ENCODE data around the gene RNF220.

Gene RNF220

DNA sequence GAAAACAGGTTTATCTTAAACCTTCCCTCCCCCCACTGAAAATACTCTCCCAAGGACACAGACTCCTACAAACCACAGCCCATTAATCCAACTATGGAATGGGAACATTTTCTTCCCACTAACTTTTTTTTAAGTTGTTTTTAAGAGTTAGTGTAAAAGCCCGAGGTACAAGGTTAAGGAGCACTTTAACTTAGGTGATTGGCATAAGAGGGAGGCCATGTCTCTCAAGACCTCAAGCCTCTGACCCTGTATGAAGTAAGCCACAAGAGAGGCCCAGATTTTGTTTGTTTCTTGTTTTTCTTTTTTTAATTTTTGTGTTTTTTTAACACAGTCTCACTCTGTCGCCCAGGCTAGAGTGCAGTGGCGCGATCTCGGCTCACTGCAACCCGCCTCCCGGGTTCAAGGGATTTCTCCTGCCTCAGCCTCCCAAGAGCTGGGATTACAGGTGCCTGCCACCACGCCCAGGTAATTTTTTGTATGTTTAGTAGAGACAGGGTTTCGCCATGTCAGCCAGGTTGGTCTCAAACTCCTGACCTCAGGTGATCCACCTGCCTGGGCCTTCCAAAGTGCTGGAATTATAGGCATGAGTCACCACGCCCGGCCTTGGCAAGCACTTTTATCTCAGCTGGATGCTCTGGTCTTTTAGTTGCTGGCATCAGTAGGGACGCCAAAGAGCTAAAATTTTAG is 283.8 kb downstream of the RNF220 start:
- ATAC-seq = no peak
- TF ChIP-seq PATZ1 (CRISPR knock-in tag; IDR thresholded peaks at IDR 0.05; ENCODE audit: borderline replicate concordance) (no peak), RARB (CRISPR knock-in tag; IDR thresholded peaks at IDR 0.05) (no peak), ARNTL (CRISPR knock-in tag; IDR thresholded peaks at IDR 0.05; ENCODE audit: borderline replicate concordance, low read depth) (no peak), BACH2 (CRISPR knock-in tag; IDR thresholded peaks at IDR 0.05; ENCODE audit: borderline replicate concordance) (no peak), PPARA (CRISPR knock-in tag; IDR thresholded peaks at IDR 0.05; ENCODE audit: borderline replicate concordance) (no peak), ZC3H10 (CRISPR knock-in tag; IDR thresholded peaks at IDR 0.05) (no peak), OSR1 (CRISPR knock-in tag; IDR thresholded peaks at IDR 0.05) (no peak), ZNF8 (CRISPR knock-in tag; IDR thresholded peaks at IDR 0.05) (no peak), ZNF70 (CRISPR knock-in tag; IDR thresholded peaks at IDR 0.05) (no peak), ESRRG (CRISPR knock-in tag; IDR thresholded peaks at IDR 0.05) (no peak), ZFP3 (CRISPR knock-in tag; IDR thresholded peaks at IDR 0.05) (no peak), TOX (CRISPR knock-in tag; IDR thresholded peaks at IDR 0.05; ENCODE audit: borderline replicate concordance) (no peak), CSDC2 (CRISPR knock-in tag; IDR thresholded peaks at IDR 0.05) (no peak), TCF4 (CRISPR knock-in tag; IDR thresholded peaks at IDR 0.05; ENCODE audit: borderline replicate concordance) (no peak), GLIS3 (CRISPR knock-in tag; IDR thresholded peaks at IDR 0.05) (no peak)
- TF ChIP-seq, protein P1, sequence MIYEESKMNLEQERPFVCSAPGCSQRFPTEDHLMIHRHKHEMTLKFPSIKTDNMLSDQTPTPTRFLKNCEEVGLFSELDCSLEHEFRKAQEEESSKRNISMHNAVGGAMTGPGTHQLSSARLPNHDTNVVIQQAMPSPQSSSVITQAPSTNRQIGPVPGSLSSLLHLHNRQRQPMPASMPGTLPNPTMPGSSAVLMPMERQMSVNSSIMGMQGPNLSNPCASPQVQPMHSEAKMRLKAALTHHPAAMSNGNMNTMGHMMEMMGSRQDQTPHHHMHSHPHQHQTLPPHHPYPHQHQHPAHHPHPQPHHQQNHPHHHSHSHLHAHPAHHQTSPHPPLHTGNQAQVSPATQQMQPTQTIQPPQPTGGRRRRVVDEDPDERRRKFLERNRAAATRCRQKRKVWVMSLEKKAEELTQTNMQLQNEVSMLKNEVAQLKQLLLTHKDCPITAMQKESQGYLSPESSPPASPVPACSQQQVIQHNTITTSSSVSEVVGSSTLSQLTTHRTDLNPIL (CRISPR knock-in tag; IDR thresholded peaks at IDR 0.05; ENCODE audit: low read depth) = no peak

- ATAC-seq = no peak
- TF ChIP-seq ISL1 (CRISPR knock-in tag; IDR thresholded peaks at IDR 0.05) = no peak
- no peak for TF ChIP-seq TOX (CRISPR knock-in tag; IDR thresholded peaks at IDR 0.05; ENCODE audit: borderline replicate concordance)
- no peak for TF ChIP-seq PPARA (CRISPR knock-in tag; IDR thresholded peaks at IDR 0.05; ENCODE audit: borderline replicate concordance)
- TF ChIP-seq ESRRG (CRISPR knock-in tag; IDR thresholded peaks at IDR 0.05) = no peak
These were observed 284.4 kb downstream of the RNF220 start for GRCh38 chr1:44689447-44689765.

GRCh38 chr1:44693159-44693558 is 288.1 kb downstream of the RNF220 start:
- no peak for ATAC-seq
- TF ChIP-seq ZC3H10 (CRISPR knock-in tag; IDR thresholded peaks at IDR 0.05) (no peak), CSDC2 (CRISPR knock-in tag; IDR thresholded peaks at IDR 0.05) (no peak), ZNF565 (CRISPR knock-in tag; conservative IDR thresholded peaks at IDR 0.05; ENCODE audit: low read depth) (no peak), CSRNP3 (CRISPR knock-in tag; IDR thresholded peaks at IDR 0.05) (no peak), POU6F1 (CRISPR knock-in tag; IDR thresholded peaks at IDR 0.05; ENCODE audit: borderline replicate concordance, low read depth) (no peak), ZNF8 (CRISPR knock-in tag; IDR thresholded peaks at IDR 0.05) (no peak), TOX (CRISPR knock-in tag; IDR thresholded peaks at IDR 0.05; ENCODE audit: borderline replicate concordance) (no peak), TCF4 (CRISPR knock-in tag; IDR thresholded peaks at IDR 0.05; ENCODE audit: borderline replicate concordance) (no peak), BACH2 (CRISPR knock-in tag; IDR thresholded peaks at IDR 0.05; ENCODE audit: borderline replicate concordance) (no peak), PATZ1 (CRISPR knock-in tag; IDR thresholded peaks at IDR 0.05; ENCODE audit: borderline replicate concordance) (no peak), ISL1 (CRISPR knock-in tag; IDR thresholded peaks at IDR 0.05) (no peak), SNAI2 (CRISPR knock-in tag; IDR thresholded peaks at IDR 0.05) (no peak), OSR1 (CRISPR knock-in tag; IDR thresholded peaks at IDR 0.05) (no peak), RARB (CRISPR knock-in tag; IDR thresholded peaks at IDR 0.05) (no peak), ZNF70 (CRISPR knock-in tag; IDR thresholded peaks at IDR 0.05) (no peak), ARNTL (CRISPR knock-in tag; IDR thresholded peaks at IDR 0.05; ENCODE audit: borderline replicate concordance, low read depth) (no peak), PPARA (CRISPR knock-in tag; IDR thresholded peaks at IDR 0.05; ENCODE audit: borderline replicate concordance) (no peak)
- TF ChIP-seq, protein P2, sequence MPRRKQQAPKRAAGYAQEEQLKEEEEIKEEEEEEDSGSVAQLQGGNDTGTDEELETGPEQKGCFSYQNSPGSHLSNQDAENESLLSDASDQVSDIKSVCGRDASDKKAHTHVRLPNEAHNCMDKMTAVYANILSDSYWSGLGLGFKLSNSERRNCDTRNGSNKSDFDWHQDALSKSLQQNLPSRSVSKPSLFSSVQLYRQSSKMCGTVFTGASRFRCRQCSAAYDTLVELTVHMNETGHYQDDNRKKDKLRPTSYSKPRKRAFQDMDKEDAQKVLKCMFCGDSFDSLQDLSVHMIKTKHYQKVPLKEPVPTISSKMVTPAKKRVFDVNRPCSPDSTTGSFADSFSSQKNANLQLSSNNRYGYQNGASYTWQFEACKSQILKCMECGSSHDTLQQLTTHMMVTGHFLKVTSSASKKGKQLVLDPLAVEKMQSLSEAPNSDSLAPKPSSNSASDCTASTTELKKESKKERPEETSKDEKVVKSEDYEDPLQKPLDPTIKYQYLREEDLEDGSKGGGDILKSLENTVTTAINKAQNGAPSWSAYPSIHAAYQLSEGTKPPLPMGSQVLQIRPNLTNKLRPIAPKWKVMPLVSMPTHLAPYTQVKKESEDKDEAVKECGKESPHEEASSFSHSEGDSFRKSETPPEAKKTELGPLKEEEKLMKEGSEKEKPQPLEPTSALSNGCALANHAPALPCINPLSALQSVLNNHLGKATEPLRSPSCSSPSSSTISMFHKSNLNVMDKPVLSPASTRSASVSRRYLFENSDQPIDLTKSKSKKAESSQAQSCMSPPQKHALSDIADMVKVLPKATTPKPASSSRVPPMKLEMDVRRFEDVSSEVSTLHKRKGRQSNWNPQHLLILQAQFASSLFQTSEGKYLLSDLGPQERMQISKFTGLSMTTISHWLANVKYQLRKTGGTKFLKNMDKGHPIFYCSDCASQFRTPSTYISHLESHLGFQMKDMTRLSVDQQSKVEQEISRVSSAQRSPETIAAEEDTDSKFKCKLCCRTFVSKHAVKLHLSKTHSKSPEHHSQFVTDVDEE (CRISPR knock-in tag; IDR thresholded peaks at IDR 0.05) = no peak

Measured in SK-N-SH treated with all-trans-retinoic acid at 6 μM for 48 hours (cell line).